H1 (cell line): ENCODE data around the gene ILDR2. TPM values are rescaled to one million over a fixed set of nuclear protein-coding genes. Genes with fewer than 3 reads are reported as not detected.

Experiments used
- CTCF ChIA-PET: fragments of 300-600 bp; sonication (Branson Sonifier 250); formaldehyde crosslinking; loops from one replicate; lab custom pipeline; 2021; ENCODE audit not compliant: partially characterized antibody; lab: Charles Lee
- POLR2A ChIA-PET: fragments of 300-600 bp; sonication (Branson Sonifier 250); formaldehyde crosslinking; loops from one replicate; lab custom pipeline; 2021; ENCODE audit warnings: inconsistent platforms; ENCODE audit not compliant: partially characterized antibody; lab: Charles Lee
- DNase-seq, 2 experiments: peaks; one replicate each; pipeline versions ENCODE4 v3.0.0 to v3.0.0-alpha.2; 2010 to 2022; ENCODE audit warnings: low spot score in 2 of 2, low read depth in 1 of 2, mixed read lengths in 1 of 2
- FAIRE-seq: peaks from 2 replicates; lab custom pipeline; 2011; peaks lifted over from hg19 to GRCh38; lab: Jason Lieb, UNC
- H2AFZ ChIP-seq: 2 replicates; pipeline ENCODE4 v1.8.1; 2012; ENCODE audit warnings: low read length, inconsistent platforms
- H2AK5ac ChIP-seq: 2 replicates; pipeline ENCODE4 v1.6.1; 2013; ENCODE audit warnings: low read depth, low read length
- H2BK120ac ChIP-seq: replicated peaks from 2 replicates; pipeline ENCODE3; 2013; ENCODE audit warnings: low read depth, low read length, inconsistent platforms
- H2BK12ac ChIP-seq: 2 replicates; pipeline ENCODE4 v1.6.1; 2013; ENCODE audit warnings: low read depth, low read length
- H2BK15ac ChIP-seq: 2 replicates; pipeline ENCODE4 v1.6.1; 2013; ENCODE audit warnings: low read length
- H2BK20ac ChIP-seq: 2 replicates; pipeline ENCODE4 v1.6.1; 2013; ENCODE audit warnings: low read length
- H2BK5ac ChIP-seq: 2 replicates; pipeline ENCODE4 v1.6.1; 2013; ENCODE audit warnings: low read depth, low read length
- H3K14ac ChIP-seq: 2 replicates; pipeline ENCODE4 v1.6.1; 2013; ENCODE audit warnings: inconsistent platforms; ENCODE audit not compliant: insufficient read length
- H3K18ac ChIP-seq: 2 replicates; pipeline ENCODE4 v1.6.1; 2013; ENCODE audit warnings: low read length; ENCODE audit errors: extremely low read depth
- H3K23ac ChIP-seq: 2 replicates; pipeline ENCODE4 v1.6.1; 2013; ENCODE audit warnings: inconsistent platforms; ENCODE audit not compliant: insufficient read length
- H3K23me2 ChIP-seq: 2 replicates; pipeline ENCODE4 v1.6.1; 2013; ENCODE audit warnings: low read depth, low read length
- H3K27ac ChIP-seq: 2 replicates; pipeline ENCODE4 v1.6.1; 2011; ENCODE audit warnings: low read depth, low read length, inconsistent platforms
- H3K27me3 ChIP-seq, 4 experiments: replicated peaks in 1 of 4; 1 replicate in 1 of 4; 2 replicates in 3 of 4; pipeline versions ENCODE4 v1.6.1 to v1.8.1; 2011 to 2013; ENCODE audit warnings: low read length in 3 of 4, mild to moderate bottlenecking in 3 of 4, inconsistent platforms in 2 of 4, mixed read lengths in 2 of 4, moderate library complexity in 1 of 4; ENCODE audit not compliant: control insufficient read depth in 3 of 4, insufficient read depth in 3 of 4; ENCODE audit errors: extremely low read depth in 1 of 4
- H3K36me3 ChIP-seq, 4 experiments: 2 replicates each; pipeline versions ENCODE4 v1.6.1 to v1.8.1; 2011 to 2013; ENCODE audit warnings: mild to moderate bottlenecking in 4 of 4, low read length in 3 of 4, moderate library complexity in 2 of 4, control low read depth in 1 of 4, inconsistent platforms in 1 of 4; ENCODE audit not compliant: insufficient read depth in 4 of 4, control insufficient read depth in 2 of 4
- H3K4ac ChIP-seq: replicated peaks from 2 replicates; pipeline ENCODE3; 2013; ENCODE audit warnings: low read length, low read depth, mixed read lengths, inconsistent platforms; ENCODE audit not compliant: insufficient read length
- H3K4me1 ChIP-seq, 4 experiments: replicated peaks in 1 of 4; 1 replicate in 1 of 4; 2 replicates in 3 of 4; pipeline versions ENCODE4 v1.6.1 to v1.8.1; 2011 to 2013; ENCODE audit warnings: low read length in 3 of 4, inconsistent platforms in 2 of 4, mixed read lengths in 1 of 4; ENCODE audit not compliant: insufficient read depth in 4 of 4, control insufficient read depth in 3 of 4
- H3K4me2 ChIP-seq, 2 experiments: 2 replicates each; pipeline versions ENCODE4 v1.6.1 to v1.8.1; 2011 to 2013; ENCODE audit warnings: low read depth in 2 of 2, low read length in 2 of 2, control low read depth in 1 of 2, inconsistent platforms in 1 of 2, mild to moderate bottlenecking in 1 of 2; ENCODE audit not compliant: insufficient read depth in 1 of 2
- H3K4me3 ChIP-seq, 4 experiments: fragments of 200-600, 300-600 bp in 1 of 4; sonication (generic), shearing (Covaris generic), sonication (Bioruptor Twin) in 1 of 4; 2 replicates each; pipeline versions ENCODE4 v1.5.1 to v1.8.1; 2011 to 2016; ENCODE audit warnings: low read length in 4 of 4, low read depth in 3 of 4, control low read depth in 2 of 4, inconsistent platforms in 2 of 4, mild to moderate bottlenecking in 2 of 4, mixed read lengths in 1 of 4, moderate library complexity in 1 of 4; ENCODE audit not compliant: insufficient read depth in 2 of 4; ENCODE audit errors: extremely low read depth in 1 of 4
- H3K56ac ChIP-seq: replicated peaks from 2 replicates; pipeline ENCODE3; 2013; ENCODE audit warnings: low read depth, mild to moderate bottlenecking, mixed read lengths, low read length, inconsistent platforms; ENCODE audit not compliant: insufficient read length
- H3K79me1 ChIP-seq: 2 replicates; pipeline ENCODE4 v1.6.1; 2013; ENCODE audit warnings: low read depth, low read length, control low read depth
- H3K79me2 ChIP-seq, 2 experiments: 2 replicates each; pipeline versions ENCODE4 v1.6.1 to v1.8.1; 2012 to 2013; ENCODE audit warnings: low read length in 2 of 2, mild to moderate bottlenecking in 2 of 2, inconsistent platforms in 1 of 2; ENCODE audit not compliant: insufficient read depth in 2 of 2, control insufficient read depth in 1 of 2
- H3K9ac ChIP-seq, 4 experiments: replicated peaks in 1 of 4; 1 replicate in 1 of 4; 2 replicates in 3 of 4; pipeline versions ENCODE4 v1.6.1 to v1.8.1; 2011 to 2013; ENCODE audit warnings: low read depth in 3 of 4, low read length in 3 of 4, control low read depth in 2 of 4, mild to moderate bottlenecking in 2 of 4, moderate library complexity in 2 of 4, inconsistent platforms in 1 of 4; ENCODE audit errors: extremely low read depth in 1 of 4
- H3K9me3 ChIP-seq, 2 experiments: 2 replicates each; pipeline versions ENCODE4 v1.6.1 to v1.8.1; 2012 to 2013; ENCODE audit warnings: mild to moderate bottlenecking in 2 of 2, moderate library complexity in 2 of 2, control low read depth in 1 of 2, inconsistent platforms in 1 of 2, low read depth in 1 of 2, low read length in 1 of 2, mixed read lengths in 1 of 2; ENCODE audit not compliant: insufficient read depth in 2 of 2
- H4K20me1 ChIP-seq, 2 experiments: replicated peaks in 1 of 2; 2 replicates each; pipeline versions ENCODE3 to v1.8.1; 2011 to 2013; ENCODE audit warnings: inconsistent platforms in 2 of 2, low read length in 2 of 2, mild to moderate bottlenecking in 1 of 2; ENCODE audit not compliant: insufficient read depth in 2 of 2, control insufficient read depth in 1 of 2
- H4K5ac ChIP-seq: 2 replicates; pipeline ENCODE4 v1.6.1; 2013; ENCODE audit warnings: low read length, low read depth, mixed read lengths, inconsistent platforms; ENCODE audit not compliant: insufficient read length
- H4K8ac ChIP-seq: 2 replicates; pipeline ENCODE4 v1.8.0; 2013; ENCODE audit warnings: mild to moderate bottlenecking, moderate library complexity, low read length, inconsistent platforms; ENCODE audit not compliant: insufficient read depth; ENCODE audit errors: extremely low read depth
- H4K91ac ChIP-seq: replicated peaks from 2 replicates; pipeline ENCODE3; 2013; ENCODE audit warnings: low read length, mixed read lengths, inconsistent platforms; ENCODE audit not compliant: insufficient read length
- CTBP2 ChIP-seq: IDR thresholded peaks from 2 replicates; pipeline ENCODE4 v1.7.0; 2011; ENCODE audit warnings: borderline replicate concordance, mild to moderate bottlenecking, moderate library complexity, mixed read lengths, low read length; ENCODE audit not compliant: insufficient read depth, insufficient read length
- GTF2F1 ChIP-seq: IDR thresholded peaks from 2 replicates; pipeline ENCODE4 v1.6.1; 2012; ENCODE audit warnings: low read depth, low read length, improper control_type of control experiment, borderline replicate concordance
- JUND ChIP-seq: IDR thresholded peaks from 2 replicates; pipeline ENCODE4 v1.6.1; 2011; ENCODE audit warnings: mild to moderate bottlenecking, improper control_type of control experiment, low read length
- RAD21 ChIP-seq, 2 experiments: IDR thresholded peaks in 1 of 2; conservative IDR thresholded peaks in 1 of 2; 2 replicates each; pipeline ENCODE4 v1.6.1; 2011; ENCODE audit warnings: low read depth in 2 of 2, low read length in 2 of 2, improper control_type of control experiment in 1 of 2, inconsistent platforms in 1 of 2, mild to moderate bottlenecking in 1 of 2, moderate library complexity in 1 of 2
- RFX5 ChIP-seq: IDR thresholded peaks from 2 replicates; pipeline ENCODE4 v1.6.1; 2011; ENCODE audit warnings: low read depth, low read length, improper control_type of control experiment, borderline replicate concordance
- SIN3A ChIP-seq, 2 experiments: IDR thresholded peaks in 1 of 2; conservative IDR thresholded peaks in 1 of 2; 2 replicates each; pipeline ENCODE4 v1.6.1; 2011 to 2012; ENCODE audit warnings: low read length in 2 of 2, improper control_type of control experiment in 1 of 2, low read depth in 1 of 2, mild to moderate bottlenecking in 1 of 2
- YY1 ChIP-seq: IDR thresholded peaks from 2 replicates; pipeline ENCODE4 v1.6.1; 2011; ENCODE audit warnings: low read depth, mild to moderate bottlenecking, low read length
- WGBS, 2 experiments: shearing (Covaris generic) in 1 of 2; methylation state at CpG; one replicate each; pipeline versions ENCODE4 v1.1.6 to v1.1.7; 2013 to 2015; ENCODE audit warnings: low lambda C conversion rate in 2 of 2, mixed read lengths in 2 of 2, inconsistent platforms in 1 of 2, low coverage in 1 of 2, missing lambda C conversion rate in 1 of 2; ENCODE audit not compliant: insufficient replicate concordance in 2 of 2, insufficient coverage in 1 of 2, insufficient read length in 1 of 2; ENCODE audit errors: extremely low coverage in 1 of 2, missing lambda C conversion rate in 1 of 2; 5-methylcytosine and 5-hydroxymethylcytosine counted together
- polyA plus RNA-seq, 7 experiments: library from polyadenylated mRNA; depleted of rRNA in 3 of 7; stranded (reverse) in 5 of 7; unstranded in 2 of 7; fragments of >200 nt in 5 of 7; fragments of 200-250 nt in 2 of 7; gene quantifications; 1 replicate in 5 of 7; 2 replicates in 1 of 7; 4 replicates in 1 of 7; pipeline versions ENCODE4 v1.2.1 to v1.2.3, GENCODE V29; 2011 to 2013; ENCODE audit warnings: missing spikeins in 2 of 7, mixed read lengths in 2 of 7
- total RNA-seq: library from RNA; stranded (reverse); fragmentation: NEBNext Ultra II Directional; extraction: Animal tissue kit (Norgen Biotek cat#: 25700); gene quantifications from 2 replicates; pipeline ENCODE4 v1.2.1, GENCODE V29; 2021

The ILDR2 gene
- total and polyA plus RNA-seq, 2 of the 8 experiments (the other 6 are each of a cell fraction or from before 2014, with no cell fraction given): 0.85 to 0.86 TPM

- no peak overlapping the region for H2AK5ac ChIP-seq
- H3K9ac ChIP-seq: no peak overlapping the region
- H2BK12ac ChIP-seq: no peak overlapping the region
- no peaks in the 10 kb centered on the region for H4K20me1 ChIP-seq
- no peaks in the 10 kb centered on the region for H3K9me3 ChIP-seq
- POLR2A ChIA-PET: no interaction called here
- H2AFZ ChIP-seq: no peak overlapping the region
- H3K56ac ChIP-seq: no peak overlapping the region
- no peak overlapping the region for H3K4me2 ChIP-seq
- no peak overlapping the region for H3K18ac ChIP-seq
- no peak overlapping the region for H4K5ac ChIP-seq
- no peak overlapping the region for H3K23ac ChIP-seq
- H3K27me3 ChIP-seq: no peaks in the 10 kb centered on the region
- TF ChIP-seq CTBP2: no peak
- TF ChIP-seq SIN3A (conservative IDR thresholded peaks at IDR 0.05 in 1 of 2, IDR thresholded peaks at IDR 0.05 in 1 of 2; ENCODE audit: low read depth in 1 of 2, low read length in 2 of 2): no peak
- no peak for TF ChIP-seq RAD21 (IDR thresholded peaks at IDR 0.05 in 1 of 2, conservative IDR thresholded peaks at IDR 0.05 in 1 of 2; ENCODE audit: low read depth in 2 of 2, low read length in 2 of 2)
- no peak for TF ChIP-seq YY1
- TF ChIP-seq GTF2F1: no peak
- TF ChIP-seq RFX5: no peak
- TF ChIP-seq JUND: no peak
- CTCF ChIA-PET: interaction anchor here (1.7 kb wide), 1 partner anchor 30 kb away, joined by 5 read pairs; no protein-coding TSS in a partner anchor
- no peaks in the 10 kb centered on the region for H3K79me1 ChIP-seq
- H3K79me2 ChIP-seq: no peaks in the 10 kb centered on the region
- H3K4me1 ChIP-seq: peaks cover 0 to 2% (median 0%) of the 10 kb centered on the region in 4 experiments; a peak in 1 of 7 replicates
- 87% methylated on average over 5 of the region's 5 CpGs; no CpG with 5 or more reads in 1 of the 2 experiments for WGBS, 2 experiments
- no peak for FAIRE-seq
- H4K8ac ChIP-seq: no peak overlapping the region
- no peak overlapping the region for H3K27ac ChIP-seq
- no peak overlapping the region for H3K4ac ChIP-seq
- H3K23me2 ChIP-seq: no peaks in the 10 kb centered on the region
- H4K91ac ChIP-seq: no peak overlapping the region
- no peak overlapping the region for H2BK15ac ChIP-seq
- no peak for DNase-seq
- H2BK20ac ChIP-seq: no peak overlapping the region
- H3K4me3 ChIP-seq: no peak overlapping the region
- no peaks in the 10 kb centered on the region for H3K36me3 ChIP-seq
- H3K14ac ChIP-seq: no peak overlapping the region
- H2BK120ac ChIP-seq: no peak overlapping the region
- no peak overlapping the region for H2BK5ac ChIP-seq
Measured at GRCh38 chr1:166939741-166940375, 35.5 kb downstream of the ILDR2 start.
